GM18858 (cell line): ENCODE measurements around the gene AHDC1.
"Not testable (repeated sequence)": the region's sequence is repeated elsewhere in the genome, so short reads cannot be mapped to it uniquely, and the experiment has no call there.

Source experiments
- ATAC-seq: cut with Tn5 transposase; IDR thresholded peaks from one replicate; pipeline ENCODE4 v1.9.1; 2021; ENCODE audit not compliant: unreplicated experiment

Gene AHDC1

GRCh38 chr1:27634177-27634984 lies 30.4 kb upstream of the AHDC1 start:
- no peak for ATAC-seq

- ATAC-seq: no peak
These were observed 29.8 kb upstream of the AHDC1 start for GRCh38 chr1:27633640-27634176.

DNA sequence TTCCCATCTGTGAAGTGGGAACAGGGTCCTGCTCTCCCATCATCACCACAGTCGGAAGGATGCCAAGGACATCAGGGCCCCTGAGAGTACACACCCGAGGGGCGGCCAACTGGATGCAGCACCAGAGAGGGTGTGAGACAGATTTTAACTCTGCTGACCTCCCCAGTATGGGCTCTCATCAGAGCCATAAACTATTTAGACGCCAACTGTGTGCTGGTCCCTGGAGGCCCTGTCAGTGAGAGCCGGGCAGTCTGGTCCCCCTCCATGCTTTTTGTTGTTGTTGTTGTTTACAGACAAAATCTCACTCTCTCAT lies 29.3 kb upstream of the AHDC1 start:
- ATAC-seq: no peak

DNA sequence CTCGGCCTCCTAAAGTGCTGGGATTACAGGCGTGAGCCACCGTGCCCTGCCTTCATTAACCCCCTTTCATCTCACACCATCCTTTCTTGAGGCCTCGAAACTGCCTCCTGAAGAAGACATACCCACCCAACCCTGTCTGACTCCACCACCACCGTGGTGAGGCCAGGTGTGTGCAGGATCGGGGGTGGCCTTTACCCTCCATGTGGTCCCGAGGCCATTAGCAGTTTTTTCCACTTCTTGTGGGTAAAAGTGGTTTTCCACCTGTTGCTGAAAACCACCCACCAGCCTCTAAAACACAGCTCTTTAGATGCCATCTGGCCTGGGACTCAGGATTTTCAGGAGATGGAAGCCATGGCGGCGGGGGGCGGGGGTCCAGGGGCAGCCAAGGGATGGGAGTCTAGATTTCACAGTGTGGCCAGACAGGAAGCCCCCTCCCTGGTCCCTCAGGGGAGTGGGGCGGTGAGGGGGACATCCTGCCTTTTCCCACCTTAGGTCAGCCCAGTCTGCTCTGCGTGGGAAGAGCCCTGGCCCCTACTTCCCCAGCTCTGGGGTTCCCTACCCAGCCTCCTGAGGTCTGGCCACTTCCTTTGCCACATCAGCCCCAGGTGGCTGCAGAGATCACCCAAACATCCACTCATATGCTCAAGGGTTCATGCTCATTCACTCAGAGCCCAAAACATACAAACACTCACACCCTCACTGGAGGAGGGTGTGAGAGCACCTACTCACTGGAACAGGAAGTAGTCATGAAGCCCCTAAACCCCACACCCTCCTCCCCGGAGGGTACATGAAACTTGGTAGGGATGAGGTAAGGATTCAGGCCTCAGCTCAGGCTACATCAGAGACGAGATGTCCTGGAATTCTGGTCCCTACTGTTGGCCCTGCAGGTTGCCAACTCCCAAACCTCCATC lies 28.7 kb upstream of the AHDC1 start:
- ATAC-seq: no peak

GRCh38 chr1:27630859-27631491 lies 27.0 kb upstream of the AHDC1 start:
- ATAC-seq: no peak

DNA sequence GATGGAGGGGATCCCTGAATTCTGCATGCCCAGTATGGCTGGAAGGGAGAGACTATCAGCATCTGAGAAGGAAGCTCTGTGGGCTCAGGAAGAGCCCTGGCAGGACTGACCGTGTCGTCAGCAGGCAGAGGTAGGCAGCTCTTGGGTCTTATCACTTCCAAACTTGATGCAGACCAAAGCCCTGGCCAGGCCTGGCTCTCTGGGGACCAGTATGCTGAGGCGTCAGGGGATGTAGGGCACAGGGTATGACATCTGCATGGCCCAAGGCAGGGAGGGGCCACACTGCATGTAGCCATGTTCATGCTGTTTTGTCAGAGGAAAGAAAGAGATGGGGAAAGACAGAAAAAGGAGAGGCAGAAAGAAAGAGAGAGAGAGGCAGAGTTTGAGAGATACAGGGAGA lies 24.8 kb upstream of the AHDC1 start:
- no peak for ATAC-seq

- not testable (repeated sequence) for ATAC-seq
These were observed 23.8 kb upstream of the AHDC1 start for GRCh38 chr1:27627733-27628132.

DNA sequence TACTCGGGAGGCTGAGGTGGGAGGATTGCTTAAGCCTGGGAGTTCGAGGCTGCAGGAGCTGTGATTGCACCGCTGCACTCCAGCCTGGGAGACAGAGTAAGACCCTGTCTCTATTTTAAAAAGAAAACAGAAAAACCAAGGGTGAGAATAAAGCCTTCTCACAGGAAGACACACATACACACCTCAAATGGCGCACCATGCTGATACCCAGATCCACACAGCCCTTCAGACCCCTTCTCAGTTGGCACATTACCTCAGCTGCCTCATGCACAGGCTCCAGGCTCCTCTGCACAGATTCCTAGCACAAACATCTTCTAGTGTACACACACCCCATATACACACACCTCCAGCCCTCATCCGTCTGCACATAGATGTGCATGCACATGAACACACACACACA lies 23.1 kb upstream of the AHDC1 start:
- no peak for ATAC-seq

GRCh38 chr1:27626031-27626935 lies 22.3 kb upstream of the AHDC1 start:
- ATAC-seq: no peak

- no peak for ATAC-seq
These were observed 20.7 kb upstream of the AHDC1 start for GRCh38 chr1:27624467-27625178.

DNA sequence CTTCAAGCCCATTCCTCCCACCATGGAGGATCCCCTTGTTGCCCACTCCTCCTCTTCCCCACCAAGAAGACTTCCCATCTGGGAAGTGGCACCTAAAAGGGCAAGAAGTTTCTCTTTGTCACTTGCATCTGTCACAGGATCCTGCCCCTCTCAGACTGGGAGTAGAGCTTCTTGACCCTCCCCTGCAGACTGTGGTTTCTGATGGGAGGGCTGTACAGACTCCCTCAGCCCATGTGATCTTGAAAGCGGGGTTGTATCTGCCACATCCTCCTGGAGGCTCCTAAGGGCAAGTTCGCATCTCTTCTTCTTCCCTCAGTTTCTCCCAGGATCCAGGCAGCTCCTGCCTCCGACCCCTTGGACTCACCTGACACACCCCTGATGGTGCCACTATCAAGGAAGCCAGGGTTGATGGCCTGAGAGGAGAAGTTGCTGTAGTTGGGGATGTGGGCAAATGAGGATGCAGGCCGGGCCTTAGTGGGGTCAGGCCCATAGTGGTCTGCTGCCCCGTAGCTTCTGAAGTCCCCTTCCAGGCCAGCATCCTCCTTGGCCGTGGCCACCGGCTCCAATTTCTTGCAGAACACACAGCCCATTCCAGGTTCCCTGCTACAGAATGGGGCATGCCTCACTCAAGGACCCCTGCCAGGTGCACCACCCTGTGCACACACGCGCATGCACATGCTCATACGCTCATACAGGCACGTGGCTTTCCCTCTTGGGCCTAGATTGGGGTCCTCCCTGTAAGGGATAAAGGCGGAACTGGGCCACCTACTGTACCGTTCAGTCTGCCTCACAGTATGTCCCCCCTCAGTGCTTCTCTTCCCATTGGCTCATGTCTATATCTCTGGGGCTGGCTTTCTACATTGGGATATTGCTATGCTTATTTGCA lies 19.6 kb upstream of the AHDC1 start:
- no peak for ATAC-seq

- ATAC-seq: no peak
These were observed 18.9 kb upstream of the AHDC1 start for GRCh38 chr1:27622828-27623227.

- no peak for ATAC-seq
These were observed 17.3 kb upstream of the AHDC1 start for GRCh38 chr1:27621051-27621920.

DNA sequence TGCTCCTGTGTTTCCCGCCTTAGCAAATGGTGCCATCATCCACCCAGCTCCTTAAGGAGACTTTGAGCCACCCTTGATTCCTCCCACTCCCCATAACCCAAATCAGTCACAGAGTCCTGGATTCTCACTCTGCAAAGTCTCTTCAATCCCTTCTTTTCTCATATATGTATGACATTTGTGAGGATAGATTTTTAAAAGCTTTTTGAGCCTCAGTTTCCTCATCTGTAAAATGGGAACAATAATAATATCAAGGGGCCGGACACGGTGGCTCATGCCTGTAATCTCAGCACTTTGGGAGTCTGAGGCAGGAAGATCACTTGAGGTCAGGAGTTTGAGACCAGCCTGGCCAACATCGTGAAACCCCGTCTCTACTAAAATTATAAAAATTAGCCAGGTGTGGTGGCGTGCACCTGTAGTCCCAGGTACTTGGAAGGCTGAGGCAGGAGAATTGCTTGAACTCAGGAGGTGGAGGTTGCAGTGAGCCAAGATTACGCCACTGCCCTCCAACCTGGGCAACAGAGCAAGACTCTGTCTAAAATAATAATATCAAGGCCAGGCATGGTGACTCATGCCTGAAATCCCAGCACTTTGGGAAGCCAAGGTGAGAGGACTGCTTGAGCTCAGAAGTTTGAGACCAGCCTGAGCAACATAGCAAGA lies 16.0 kb upstream of the AHDC1 start:
- not testable (repeated sequence) for ATAC-seq

DNA sequence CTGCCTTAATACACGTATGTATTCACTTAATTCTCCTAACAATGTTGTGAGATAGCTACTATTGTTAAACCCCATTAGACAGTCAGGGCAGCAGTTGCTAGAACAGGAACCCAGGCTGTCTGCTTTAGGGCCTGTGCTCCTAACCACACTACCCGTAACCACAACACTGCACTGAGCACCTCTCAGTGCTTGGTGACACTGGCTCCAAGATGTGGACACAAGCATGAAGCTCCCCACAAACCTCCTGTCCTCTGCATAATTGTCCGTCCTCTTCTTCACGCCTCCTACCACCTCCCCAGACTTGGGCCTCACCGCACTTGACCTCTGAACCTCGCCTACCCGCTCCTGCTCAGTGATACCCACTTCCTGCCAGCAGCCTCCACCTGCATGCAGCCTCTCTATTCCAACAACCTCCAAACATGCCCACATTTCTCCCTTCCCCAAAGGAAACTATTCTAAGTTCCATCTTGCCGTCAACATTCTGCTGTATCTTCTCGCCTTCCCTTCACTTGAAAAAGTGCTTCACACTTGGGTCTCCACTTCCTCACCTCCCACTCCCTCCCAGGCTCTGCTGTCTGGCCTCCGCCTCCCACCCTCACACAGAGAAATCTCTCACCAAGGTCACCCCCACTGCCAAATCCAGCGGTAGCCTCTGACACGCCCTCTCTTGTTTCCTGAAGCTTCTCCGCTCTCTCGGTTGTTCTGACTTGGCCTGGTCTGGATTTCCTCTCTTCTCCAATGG lies 14.6 kb upstream of the AHDC1 start:
- ATAC-seq: no peak

- no peak for ATAC-seq
These were observed 13.5 kb upstream of the AHDC1 start for GRCh38 chr1:27617420-27617819.

DNA sequence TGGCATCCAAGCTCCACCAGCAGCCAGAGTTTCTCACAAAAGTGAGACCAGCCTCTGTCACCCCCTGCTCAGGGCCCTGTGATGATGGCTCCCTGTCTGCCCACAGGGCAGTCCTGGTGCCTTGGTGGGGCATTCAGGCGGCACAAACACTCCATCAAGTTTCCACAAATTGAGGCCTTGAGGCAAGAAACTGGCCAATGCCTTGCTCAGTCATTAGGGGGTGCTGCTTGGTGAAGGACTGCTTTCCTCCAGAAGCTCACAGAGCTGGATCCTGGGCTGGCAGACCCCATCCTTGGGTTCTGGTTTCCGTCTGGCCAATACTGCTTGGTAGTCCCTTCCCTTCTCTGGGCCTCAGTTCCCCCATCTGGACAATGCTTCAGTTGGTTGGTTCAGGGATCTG lies 12.5 kb upstream of the AHDC1 start:
- ATAC-seq: no peak
